GM18867 (cell line): ENCODE data around the gene CFHR4.
"Not testable (repeated sequence)": the region's sequence is repeated elsewhere in the genome, so short reads cannot be mapped to it uniquely, and the experiment has no call there.

Source experiments
- ATAC-seq: cut with Tn5 transposase; IDR thresholded peaks from one replicate; pipeline ENCODE4 v1.9.1; 2021; ENCODE audit warnings: mild to moderate bottlenecking, moderate library complexity; ENCODE audit not compliant: unreplicated experiment

Gene CFHR4

GRCh38 chr1:196887515-196888239 is at the start of gene CFHR4:
TSS of gene CFHR4 (plus strand) at chr1:196888052. CDS start at chr1:196888151, 99 bp downstream.
- ATAC-seq: peak; percentile 99

GRCh38 chr1:196849613-196850492 is 38.0 kb upstream of the CFHR4 start:
- ATAC-seq: not testable (repeated sequence)

- ATAC-seq: no peak
Observed at GRCh38 chr1:196856053-196856452, 31.8 kb upstream of the CFHR4 start.

- no peak for ATAC-seq
Observed at GRCh38 chr1:196857188-196857587, 30.7 kb upstream of the CFHR4 start.

GRCh38 chr1:196858811-196859210 is 29.0 kb upstream of the CFHR4 start:
- no peak for ATAC-seq

- ATAC-seq: no peak
Observed at GRCh38 chr1:196860323-196860884, 27.4 kb upstream of the CFHR4 start.

- ATAC-seq: no peak
Observed at GRCh38 chr1:196861429-196861828, 26.4 kb upstream of the CFHR4 start.

- peak; percentile 57 for ATAC-seq
Observed at GRCh38 chr1:196866974-196867373, 20.9 kb upstream of the CFHR4 start.

- no peak for ATAC-seq
Observed at GRCh38 chr1:196873385-196873784, 14.5 kb upstream of the CFHR4 start.

- no peak for ATAC-seq
Observed at GRCh38 chr1:196875935-196876334, 11.9 kb upstream of the CFHR4 start.

- no peak for ATAC-seq
Observed at GRCh38 chr1:196877964-196878363, 9.9 kb upstream of the CFHR4 start.

- ATAC-seq: not testable (repeated sequence)
Observed at GRCh38 chr1:196886560-196886959, 1.3 kb upstream of the CFHR4 start.

- no peak for ATAC-seq
Observed at GRCh38 chr1:196890668-196891067, 2.8 kb downstream of the CFHR4 start.

- ATAC-seq: no peak
Observed at GRCh38 chr1:196891251-196891650, 3.4 kb downstream of the CFHR4 start.

GRCh38 chr1:196896355-196896754 is 8.5 kb downstream of the CFHR4 start:
- no peak for ATAC-seq

- no peak for ATAC-seq
Observed at GRCh38 chr1:196897158-196897828, 9.4 kb downstream of the CFHR4 start.

- peak; percentile 44 for ATAC-seq
Observed at GRCh38 chr1:196902344-196902743, 14.5 kb downstream of the CFHR4 start.

- ATAC-seq: no peak
Observed at GRCh38 chr1:196910215-196910614, 22.4 kb downstream of the CFHR4 start.

- not testable (repeated sequence) for ATAC-seq
Observed at GRCh38 chr1:196912283-196912682, 24.4 kb downstream of the CFHR4 start.

GRCh38 chr1:196926839-196927238 is 39.0 kb downstream of the CFHR4 start:
- ATAC-seq: not testable (repeated sequence)

GRCh38 chr1:196932853-196933252 is 45.0 kb downstream of the CFHR4 start:
- ATAC-seq: not testable (repeated sequence)
